BLaER1 (cell line): ENCODE results near the gene ANKRD11.
A peak's percentile ranks its signal among the peaks of the same experiment; 100 is the strongest.
"Not testable (repeated sequence)": the region's sequence is repeated elsewhere in the genome, so short reads cannot be mapped to it uniquely, and the experiment has no call there.

Source experiments
- H3K27ac ChIP-seq: shearing (Covaris generic); formaldehyde crosslinking; 2 replicates; pipeline ENCODE4 v1.8.1; 2022
- H3K27me3 ChIP-seq: shearing (Covaris generic); formaldehyde crosslinking; 2 replicates; pipeline ENCODE4 v1.8.1; 2022
- H3K36me3 ChIP-seq: shearing (Covaris generic); formaldehyde crosslinking; 2 replicates; pipeline ENCODE4 v1.8.1; 2022
- H3K4me1 ChIP-seq: shearing (Covaris generic); formaldehyde crosslinking; 2 replicates; pipeline ENCODE4 v1.8.1; 2022
- H3K4me2 ChIP-seq: shearing (Covaris generic); formaldehyde crosslinking; 2 replicates; pipeline ENCODE4 v1.8.1; 2022
- H3K4me3 ChIP-seq: shearing (Covaris generic); formaldehyde crosslinking; 2 replicates; pipeline ENCODE4 v1.8.1; 2022
- H3K9ac ChIP-seq: shearing (Covaris generic); formaldehyde crosslinking; 2 replicates; pipeline ENCODE4 v1.8.1; 2022
- H3K9me3 ChIP-seq: shearing (Covaris generic); formaldehyde crosslinking; 2 replicates; pipeline ENCODE4 v1.8.1; 2022
- H4K20me1 ChIP-seq: shearing (Covaris generic); formaldehyde crosslinking; 2 replicates; pipeline ENCODE4 v1.8.1; 2022
- Cebpa-rat ChIP-seq: shearing (Covaris generic); IDR thresholded peaks from 2 replicates; pipeline ENCODE4 v1.8.1; 2022

The ANKRD11 gene

GRCh38 chr16:89313583-89313982 is 176.8 kb downstream of the ANKRD11 start:
- Histone ChIP-seq H4K20me1 (peaks cover 100% of the 10 kb centered on the region), H3K27ac (no peak overlapping the region), H3K9me3 (no peaks in the 10 kb centered on the region), H3K4me3 (no peak overlapping the region), H3K36me3 (peaks cover 92% of the 10 kb centered on the region), H3K4me1 (peaks cover 70% of the 10 kb centered on the region), H3K27me3 (no peaks in the 10 kb centered on the region), H3K4me2 (peak overlapping the region; percentile 77), H3K9ac (peak overlapping the region; percentile 41)
- TF ChIP-seq Cebpa-rat, result no peak

- H3K4me3 ChIP-seq, result no peak overlapping the region
- H3K36me3 ChIP-seq, result peaks cover 97% of the 10 kb centered on the region
- no peak for TF ChIP-seq Cebpa-rat
- no peak overlapping the region for H3K27ac ChIP-seq
- peaks cover 100% of the 10 kb centered on the region for H4K20me1 ChIP-seq
- no peaks in the 10 kb centered on the region for H3K27me3 ChIP-seq
- H3K4me1 ChIP-seq, result peaks cover 68% of the 10 kb centered on the region
- H3K9me3 ChIP-seq, result no peaks in the 10 kb centered on the region
- no peak overlapping the region for H3K4me2 ChIP-seq
- no peak overlapping the region for H3K9ac ChIP-seq
These were observed 177.6 kb downstream of the ANKRD11 start for GRCh38 chr16:89312598-89313299.

- no peak overlapping the region for H3K27ac ChIP-seq
- TF ChIP-seq Cebpa-rat, result no peak
- no peak overlapping the region for H3K4me3 ChIP-seq
- H3K9me3 ChIP-seq, result no peaks in the 10 kb centered on the region
- peaks cover 62% of the 10 kb centered on the region for H3K4me1 ChIP-seq
- H3K4me2 ChIP-seq, result no peak overlapping the region
- H3K9ac ChIP-seq, result no peak overlapping the region
- peaks cover 99% of the 10 kb centered on the region for H3K36me3 ChIP-seq
- no peaks in the 10 kb centered on the region for H3K27me3 ChIP-seq
- peaks cover 100% of the 10 kb centered on the region for H4K20me1 ChIP-seq
These were observed 178.2 kb downstream of the ANKRD11 start for GRCh38 chr16:89312194-89312593.

- no peak overlapping the region for H3K4me3 ChIP-seq
- H3K27me3 ChIP-seq, result no peaks in the 10 kb centered on the region
- no peak overlapping the region for H3K27ac ChIP-seq
- H3K4me1 ChIP-seq, result peaks cover 57% of the 10 kb centered on the region
- H3K9ac ChIP-seq, result no peak overlapping the region
- H3K4me2 ChIP-seq, result no peak overlapping the region
- H3K9me3 ChIP-seq, result no peaks in the 10 kb centered on the region
- H3K36me3 ChIP-seq, result peaks cover 99% of the 10 kb centered on the region
- TF ChIP-seq Cebpa-rat, result no peak
- peaks cover 100% of the 10 kb centered on the region for H4K20me1 ChIP-seq
These were observed 178.7 kb downstream of the ANKRD11 start for GRCh38 chr16:89311636-89312035.

GRCh38 chr16:89309438-89310122 is 180.8 kb downstream of the ANKRD11 start:
- Histone ChIP-seq H3K9ac (no peak overlapping the region), H3K27me3 (no peaks in the 10 kb centered on the region), H3K4me1 (peaks cover 41% of the 10 kb centered on the region), H3K9me3 (no peaks in the 10 kb centered on the region), H3K4me3 (no peak overlapping the region), H3K4me2 (peak overlapping the region; percentile 2; the same call in 1 of the 2 replicates), H4K20me1 (peaks cover 100% of the 10 kb centered on the region), H3K27ac (no peak overlapping the region), H3K36me3 (peaks cover 90% of the 10 kb centered on the region)
- TF ChIP-seq Cebpa-rat, result no peak

GRCh38 chr16:89308391-89309333 is 181.7 kb downstream of the ANKRD11 start:
- Histone ChIP-seq H3K9ac (no peak overlapping the region), H3K4me1 (peaks cover 41% of the 10 kb centered on the region), H3K4me2 (peak overlapping the region; percentile 2; the same call in 1 of the 2 replicates), H3K36me3 (peaks cover 90% of the 10 kb centered on the region), H3K27me3 (no peaks in the 10 kb centered on the region), H3K27ac (no peak overlapping the region), H3K4me3 (no peak overlapping the region), H3K9me3 (no peaks in the 10 kb centered on the region), H4K20me1 (peaks cover 100% of the 10 kb centered on the region)
- TF ChIP-seq Cebpa-rat, result no peak

- Histone ChIP-seq H3K4me2 (no peak overlapping the region), H3K27me3 (no peaks in the 10 kb centered on the region), H3K4me1 (peaks cover 49% of the 10 kb centered on the region), H3K9ac (no peak overlapping the region), H3K9me3 (no peaks in the 10 kb centered on the region), H3K4me3 (no peak overlapping the region), H3K36me3 (peaks cover 90% of the 10 kb centered on the region), H3K27ac (no peak overlapping the region), H4K20me1 (peaks cover 100% of the 10 kb centered on the region)
- TF ChIP-seq Cebpa-rat, result no peak
These were observed 182.9 kb downstream of the ANKRD11 start for GRCh38 chr16:89307421-89307805.

GRCh38 chr16:89306457-89307420 is 183.6 kb downstream of the ANKRD11 start:
- not testable (repeated sequence) for H3K9ac ChIP-seq, H3K4me2 ChIP-seq, H3K9me3 ChIP-seq, H3K27me3 ChIP-seq, H3K27ac ChIP-seq, H3K4me3 ChIP-seq
- Histone ChIP-seq H3K36me3 (peaks cover 90% of the 10 kb centered on the region), H3K4me1 (peaks cover 55% of the 10 kb centered on the region), H4K20me1 (peaks cover 100% of the 10 kb centered on the region)
